Chondrocyte (in vitro differentiated cells): ENCODE data around the gene TRIM38. TPM values are rescaled to one million over a fixed set of nuclear protein-coding genes. Genes with fewer than 3 reads are reported as not detected.

Source experiments
- DNase-seq: peaks from one replicate; pipeline ENCODE4 v3.0.0; 2021; ENCODE audit warnings: mixed read lengths, low spot score
- H3K27ac Mint-ChIP-seq: one replicate; pipeline ENCODE4 v1.8.0; 2021; ENCODE audit warnings: mild to moderate bottlenecking, moderate library complexity, mixed read lengths; ENCODE audit not compliant: unreplicated experiment
- H3K27me3 Mint-ChIP-seq: 2 replicates; pipeline ENCODE4 v1.8.0; 2021; ENCODE audit warnings: low read depth, mixed read lengths
- H3K36me3 Mint-ChIP-seq: 2 replicates; pipeline ENCODE4 v1.8.0; 2021; ENCODE audit warnings: low read depth, mixed read lengths
- H3K4me1 Mint-ChIP-seq: 2 replicates; pipeline ENCODE4 v1.8.0; 2021; ENCODE audit warnings: low read depth, mild to moderate bottlenecking, mixed read lengths
- H3K4me3 Mint-ChIP-seq: one replicate; pipeline ENCODE4 v1.8.0; 2021; ENCODE audit warnings: mild to moderate bottlenecking, moderate library complexity, mixed read lengths; ENCODE audit not compliant: unreplicated experiment
- H3K9me3 Mint-ChIP-seq: 2 replicates; pipeline ENCODE4 v1.8.0; 2021; ENCODE audit warnings: low read depth, mixed read lengths
- long read RNA-seq: library from polyadenylated mRNA; stranded (forward); transcript quantifications from one replicate; pipeline ENCODE4 v2.0.0, GENCODE V29; 2021
- total RNA-seq: library from RNA; stranded (reverse); gene quantifications from 3 replicates; pipeline ENCODE4 v1.2.1, GENCODE V29; 2021
- TF ChIP-seq, protein P1 (sequence below): fragments of 200-600 bp; sonication (generic); IDR thresholded peaks from 2 replicates; pipeline ENCODE4 v1.5.0; 2021; ENCODE audit warnings: antibody characterized with exemption, mild to moderate bottlenecking, moderate library complexity

TRIM38 gene, protein sequence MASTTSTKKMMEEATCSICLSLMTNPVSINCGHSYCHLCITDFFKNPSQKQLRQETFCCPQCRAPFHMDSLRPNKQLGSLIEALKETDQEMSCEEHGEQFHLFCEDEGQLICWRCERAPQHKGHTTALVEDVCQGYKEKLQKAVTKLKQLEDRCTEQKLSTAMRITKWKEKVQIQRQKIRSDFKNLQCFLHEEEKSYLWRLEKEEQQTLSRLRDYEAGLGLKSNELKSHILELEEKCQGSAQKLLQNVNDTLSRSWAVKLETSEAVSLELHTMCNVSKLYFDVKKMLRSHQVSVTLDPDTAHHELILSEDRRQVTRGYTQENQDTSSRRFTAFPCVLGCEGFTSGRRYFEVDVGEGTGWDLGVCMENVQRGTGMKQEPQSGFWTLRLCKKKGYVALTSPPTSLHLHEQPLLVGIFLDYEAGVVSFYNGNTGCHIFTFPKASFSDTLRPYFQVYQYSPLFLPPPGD
- total RNA-seq: 7.1 to 7.4 TPM (median 7.2 TPM) in 3 replicates
- long read RNA-seq, full-length matches to known transcripts: 8 of 17 reads
- long read RNA-seq, partial matches to known transcripts: 0 of 17 reads
- long read RNA-seq, other reads (novel, unspliced or antisense): 9 of 17 reads

- Mint-ChIP-seq H3K36me3 (peaks cover 12% of the 10 kb centered on the region), H3K27me3 (no peaks in the 10 kb centered on the region), H3K4me1 (peaks cover 42% of the 10 kb centered on the region), H3K9me3 (peaks cover 8% of the 10 kb centered on the region), H3K27ac (peak within 1 kb of the TSS; percentile 99), H3K4me3 (peak within 1 kb of the TSS; percentile 90)
- DNase-seq: no peak
- TF ChIP-seq, protein P1, sequence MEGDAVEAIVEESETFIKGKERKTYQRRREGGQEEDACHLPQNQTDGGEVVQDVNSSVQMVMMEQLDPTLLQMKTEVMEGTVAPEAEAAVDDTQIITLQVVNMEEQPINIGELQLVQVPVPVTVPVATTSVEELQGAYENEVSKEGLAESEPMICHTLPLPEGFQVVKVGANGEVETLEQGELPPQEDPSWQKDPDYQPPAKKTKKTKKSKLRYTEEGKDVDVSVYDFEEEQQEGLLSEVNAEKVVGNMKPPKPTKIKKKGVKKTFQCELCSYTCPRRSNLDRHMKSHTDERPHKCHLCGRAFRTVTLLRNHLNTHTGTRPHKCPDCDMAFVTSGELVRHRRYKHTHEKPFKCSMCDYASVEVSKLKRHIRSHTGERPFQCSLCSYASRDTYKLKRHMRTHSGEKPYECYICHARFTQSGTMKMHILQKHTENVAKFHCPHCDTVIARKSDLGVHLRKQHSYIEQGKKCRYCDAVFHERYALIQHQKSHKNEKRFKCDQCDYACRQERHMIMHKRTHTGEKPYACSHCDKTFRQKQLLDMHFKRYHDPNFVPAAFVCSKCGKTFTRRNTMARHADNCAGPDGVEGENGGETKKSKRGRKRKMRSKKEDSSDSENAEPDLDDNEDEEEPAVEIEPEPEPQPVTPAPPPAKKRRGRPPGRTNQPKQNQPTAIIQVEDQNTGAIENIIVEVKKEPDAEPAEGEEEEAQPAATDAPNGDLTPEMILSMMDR: no peak
Observed at GRCh38 chr6:25962149-25963127, at the start of gene TRIM38. Gene TRIM38 (plus strand): TSS chr6:25962802. CDS start chr6:25966523, 3,721 bp downstream.

DNA sequence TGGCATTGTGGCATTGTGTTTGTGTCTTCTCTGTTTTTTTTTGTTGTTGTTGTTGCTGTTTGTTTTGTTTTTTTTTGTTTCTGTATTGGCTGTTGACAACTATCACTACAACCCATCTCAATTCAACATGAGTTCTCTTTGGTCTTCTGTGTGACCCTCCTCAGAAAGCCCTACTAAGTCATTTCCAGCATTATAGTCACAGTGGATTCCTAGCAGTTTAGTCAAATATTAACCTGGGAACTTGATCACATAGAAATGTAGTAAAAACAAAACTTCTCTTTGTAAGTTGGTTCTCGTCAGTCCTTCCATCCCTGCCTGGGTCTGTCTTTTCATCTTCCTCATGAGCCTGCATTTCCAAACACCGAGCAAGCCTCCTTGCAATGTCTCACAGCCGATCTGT lies 48.9 kb upstream of the TRIM38 start:
- Mint-ChIP-seq H3K36me3 (no peaks in the 10 kb centered on the region), H3K27me3 (no peaks in the 10 kb centered on the region), H3K9me3 (no peaks in the 10 kb centered on the region), H3K27ac (no peak overlapping the region), H3K4me3 (no peak overlapping the region), H3K4me1 (peaks cover 3% of the 10 kb centered on the region)
- DNase-seq: no peak
- TF ChIP-seq, protein P1: no peak

DNA sequence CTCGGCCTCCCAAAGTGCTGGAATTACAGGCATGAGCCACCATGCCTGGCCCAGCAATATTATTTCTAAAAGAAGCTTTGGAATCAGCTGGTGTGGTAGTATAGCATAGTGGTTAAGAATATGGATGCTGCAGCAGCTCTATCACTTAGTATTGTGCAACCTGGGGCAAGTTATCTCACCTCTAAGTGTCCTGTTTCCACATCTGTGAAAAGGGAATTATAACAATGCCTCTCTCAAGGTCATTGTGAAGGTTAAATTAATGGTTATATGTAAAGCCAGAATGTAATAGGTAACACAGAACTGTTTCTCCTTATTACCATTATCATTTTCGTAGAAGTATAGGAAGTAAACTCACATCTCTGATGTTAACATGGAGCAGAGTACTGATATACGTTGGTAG lies 46.3 kb upstream of the TRIM38 start:
- H3K27ac Mint-ChIP-seq: no peak overlapping the region
- peaks cover 5% of the 10 kb centered on the region for H3K27me3 Mint-ChIP-seq
- DNase-seq: no peak
- H3K4me1 Mint-ChIP-seq: peaks cover 3% of the 10 kb centered on the region
- H3K9me3 Mint-ChIP-seq: no peaks in the 10 kb centered on the region
- TF ChIP-seq, protein P1: no peak
- no peaks in the 10 kb centered on the region for H3K36me3 Mint-ChIP-seq
- no peak overlapping the region for H3K4me3 Mint-ChIP-seq

DNA sequence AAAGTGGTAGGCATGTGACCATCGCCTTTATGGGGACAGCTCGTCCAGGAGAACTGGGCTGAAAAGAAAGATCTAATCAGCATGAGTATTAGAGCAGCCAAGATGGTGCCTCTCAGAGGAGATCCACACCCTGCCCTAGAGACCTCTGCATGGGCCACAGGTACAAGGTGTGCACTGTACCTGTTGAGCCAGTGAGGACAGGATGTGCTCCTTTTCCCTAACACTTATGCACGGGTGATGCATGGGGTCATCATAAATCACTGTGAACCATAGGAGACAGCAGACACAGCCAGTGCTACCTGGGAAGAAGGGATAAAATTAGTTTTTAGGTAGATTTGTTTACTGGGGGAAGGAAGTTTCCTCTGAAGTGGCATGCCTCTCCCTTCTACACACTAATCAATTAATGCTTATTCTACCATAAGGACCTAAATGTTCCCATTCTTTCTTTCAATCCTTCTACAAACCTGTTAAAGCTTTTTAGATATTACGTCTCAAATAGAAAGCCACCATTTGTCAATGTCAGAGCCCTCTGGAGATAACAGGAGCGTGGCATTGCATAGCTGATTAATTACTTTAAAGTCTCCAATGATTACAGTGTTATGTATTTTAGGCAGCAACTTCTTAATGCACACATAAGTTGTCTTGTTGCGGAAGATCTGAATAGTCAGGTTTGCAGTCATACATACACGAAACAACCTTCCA lies 45.7 kb upstream of the TRIM38 start:
- Mint-ChIP-seq H3K4me3 (no peak overlapping the region), H3K9me3 (no peaks in the 10 kb centered on the region), H3K27ac (no peak overlapping the region), H3K27me3 (peaks cover 5% of the 10 kb centered on the region), H3K4me1 (peaks cover 3% of the 10 kb centered on the region), H3K36me3 (no peaks in the 10 kb centered on the region)
- TF ChIP-seq, protein P1: no peak
- DNase-seq: no peak
